Smooth muscle cell (in vitro differentiated cells): ENCODE results near the gene CHST1. TPM values are rescaled to one million over a fixed set of nuclear protein-coding genes. Genes with fewer than 3 reads are reported as not detected.

Experiments used
- DNase-seq: peaks from one replicate; lab custom pipeline; 2025; ENCODE audit not compliant: unreplicated experiment; lab: John Stamatoyannopoulos, UW
- H2AFZ ChIP-seq: fragments of 200-600 bp; sonication (generic); 2 replicates; pipeline ENCODE4 v1.6.0; 2016; ENCODE audit warnings: antibody characterized with exemption, low read depth, mild to moderate bottlenecking
- H3F3A ChIP-seq: fragments of 200-600 bp; sonication (generic); 2 replicates; pipeline ENCODE4 v1.6.0; 2017; ENCODE audit warnings: antibody characterized with exemption, low read depth
- H3K27ac ChIP-seq: fragments of 200-600 bp; sonication (generic); 2 replicates; pipeline ENCODE4 v1.5.1; 2016; ENCODE audit warnings: low read depth, mild to moderate bottlenecking
- H3K27me3 ChIP-seq: fragments of 200-600 bp; sonication (generic); 2 replicates; pipeline ENCODE4 v1.6.1; 2016; ENCODE audit warnings: low read depth, mild to moderate bottlenecking
- H3K36me3 ChIP-seq: fragments of 200-600 bp; sonication (generic); 2 replicates; pipeline ENCODE4 v1.5.1; 2016; ENCODE audit warnings: low read depth
- H3K4me1 ChIP-seq: fragments of 200-600 bp; sonication (generic); 2 replicates; pipeline ENCODE4 v1.5.1; 2016; ENCODE audit warnings: low read depth
- H3K4me2 ChIP-seq: fragments of 200-600 bp; sonication (generic); 2 replicates; pipeline ENCODE4 v1.6.0; 2016; ENCODE audit warnings: mild to moderate bottlenecking
- H3K4me3 ChIP-seq: fragments of 200-600 bp; sonication (generic); 2 replicates; pipeline ENCODE4 v1.5.1; 2016; ENCODE audit warnings: mild to moderate bottlenecking
- H3K79me2 ChIP-seq: fragments of 200-600 bp; sonication (generic); 2 replicates; pipeline ENCODE4 v1.6.0; 2016; ENCODE audit warnings: low read depth, mild to moderate bottlenecking
- H3K9ac ChIP-seq: fragments of 200-600 bp; sonication (generic); 2 replicates; pipeline ENCODE4 v1.6.0; 2016; ENCODE audit warnings: low read depth
- H3K9me3 ChIP-seq: fragments of 200-600 bp; sonication (generic); replicated peaks from 2 replicates; pipeline ENCODE4 v1.5.1; 2016; ENCODE audit warnings: low read depth
- H4K20me1 ChIP-seq: fragments of 200-600 bp; sonication (generic); 2 replicates; pipeline ENCODE4 v1.6.0; 2016; ENCODE audit warnings: low read depth
- whole genome bisulfite sequencing: methylation state at CpG from one replicate; pipeline ENCODE4 v1.1.7; 2016; ENCODE audit warnings: low lambda C conversion rate; 5-methylcytosine and 5-hydroxymethylcytosine counted together
- polyA plus RNA-seq: library from polyadenylated mRNA; unstranded; fragments of >200 nt; fragmentation: Nextera tagmentation; extraction: Ambion mirVana; gene quantifications from 2 replicates; pipeline ENCODE4 v1.2.1, GENCODE V29; 2016
- total RNA-seq: library from RNA; depleted of rRNA; stranded (reverse); fragments of >200 nt; gene quantifications from 2 replicates; pipeline ENCODE4 v1.2.3, GENCODE V29; 2014
- TF ChIP-seq, protein P1 (sequence below): fragments of 200-600 bp; sonication (generic); IDR thresholded peaks from 2 replicates; pipeline ENCODE4 v1.5.1; 2017; ENCODE audit warnings: borderline replicate concordance, mild to moderate bottlenecking, antibody characterized with exemption; ENCODE audit not compliant: insufficient read depth, poor library complexity, severe bottlenecking

CHST1 gene
- total and polyA plus RNA-seq, 2 experiments from 2014 or later: 3.8 to 15.9 TPM

DNA sequence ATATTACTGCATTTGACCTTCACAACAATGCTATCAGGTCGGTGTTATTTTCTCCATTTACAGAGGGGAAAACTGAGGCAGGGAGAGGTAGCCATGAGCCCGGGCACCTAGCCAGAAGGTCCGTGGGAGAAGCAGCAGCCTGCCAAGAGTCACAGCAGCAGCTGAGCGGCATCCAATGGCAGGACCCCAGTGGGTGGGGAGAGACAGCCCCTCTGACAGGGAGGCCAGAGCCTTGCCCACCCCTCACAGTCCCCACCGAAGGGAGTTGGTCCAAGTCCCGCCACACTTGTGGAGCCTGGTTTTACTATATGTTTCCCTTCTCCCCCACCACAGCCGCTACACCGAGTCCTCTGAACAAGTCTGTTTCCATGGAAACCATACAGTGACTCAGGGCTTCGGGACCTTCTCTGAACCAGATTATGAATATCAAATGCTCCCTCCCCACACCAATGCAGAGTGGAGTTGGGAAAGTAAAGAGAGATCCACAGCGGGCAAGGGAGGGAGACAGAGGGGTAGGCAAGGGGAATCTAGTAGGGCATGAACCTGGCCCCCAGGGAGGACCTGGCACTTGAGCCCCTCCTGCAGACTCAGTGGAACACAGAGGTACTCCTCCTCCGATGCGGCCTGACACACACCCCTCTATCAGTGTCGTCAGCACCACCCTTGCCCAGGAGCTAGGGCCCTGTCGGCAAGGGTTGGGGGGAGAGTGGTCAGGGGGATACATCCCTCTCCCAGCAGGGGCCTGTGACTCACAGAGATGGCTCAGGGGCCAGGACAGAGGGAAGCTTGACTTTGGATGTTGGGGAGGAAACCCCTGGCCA, 2.5 kb downstream of the CHST1 start:
- Histone ChIP-seq H3K27ac (peak overlapping the region; percentile 86), H3K4me2 (peak overlapping the region; percentile 100), H3K36me3 (no peaks in the 10 kb centered on the region), H3K27me3 (peaks cover 4% of the 10 kb centered on the region), H4K20me1 (no peaks in the 10 kb centered on the region), H3F3A (peaks cover 2% of the 10 kb centered on the region), H3K4me3 (no peak overlapping the region), H3K79me2 (no peaks in the 10 kb centered on the region), H3K4me1 (peaks cover 47% of the 10 kb centered on the region), H3K9me3 (no peaks in the 10 kb centered on the region), H3K9ac (peak overlapping the region; percentile 78), H2AFZ (no peak overlapping the region)
- WGBS: 29% methylated on average over 14 of the region's 14 CpGs
- TF ChIP-seq, protein P1, sequence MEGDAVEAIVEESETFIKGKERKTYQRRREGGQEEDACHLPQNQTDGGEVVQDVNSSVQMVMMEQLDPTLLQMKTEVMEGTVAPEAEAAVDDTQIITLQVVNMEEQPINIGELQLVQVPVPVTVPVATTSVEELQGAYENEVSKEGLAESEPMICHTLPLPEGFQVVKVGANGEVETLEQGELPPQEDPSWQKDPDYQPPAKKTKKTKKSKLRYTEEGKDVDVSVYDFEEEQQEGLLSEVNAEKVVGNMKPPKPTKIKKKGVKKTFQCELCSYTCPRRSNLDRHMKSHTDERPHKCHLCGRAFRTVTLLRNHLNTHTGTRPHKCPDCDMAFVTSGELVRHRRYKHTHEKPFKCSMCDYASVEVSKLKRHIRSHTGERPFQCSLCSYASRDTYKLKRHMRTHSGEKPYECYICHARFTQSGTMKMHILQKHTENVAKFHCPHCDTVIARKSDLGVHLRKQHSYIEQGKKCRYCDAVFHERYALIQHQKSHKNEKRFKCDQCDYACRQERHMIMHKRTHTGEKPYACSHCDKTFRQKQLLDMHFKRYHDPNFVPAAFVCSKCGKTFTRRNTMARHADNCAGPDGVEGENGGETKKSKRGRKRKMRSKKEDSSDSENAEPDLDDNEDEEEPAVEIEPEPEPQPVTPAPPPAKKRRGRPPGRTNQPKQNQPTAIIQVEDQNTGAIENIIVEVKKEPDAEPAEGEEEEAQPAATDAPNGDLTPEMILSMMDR: no peak
- peak; percentile 30 for DNase-seq

- DNase-seq: no peak
- Histone ChIP-seq H3K4me3 (no peak overlapping the region), H2AFZ (no peak overlapping the region), H3K27ac (peak overlapping the region; percentile 86), H3K4me2 (peak overlapping the region; percentile 100), H3K36me3 (no peaks in the 10 kb centered on the region), H3K4me1 (peaks cover 47% of the 10 kb centered on the region), H4K20me1 (no peaks in the 10 kb centered on the region), H3K9me3 (no peaks in the 10 kb centered on the region), H3K27me3 (peaks cover 4% of the 10 kb centered on the region), H3K79me2 (no peaks in the 10 kb centered on the region), H3K9ac (peak overlapping the region; percentile 78), H3F3A (peaks cover 2% of the 10 kb centered on the region)
- 76% methylated on average over 5 of the region's 5 CpGs for WGBS
- TF ChIP-seq, protein P1: no peak
Observed at GRCh38 chr11:45662096-45662664, 3.2 kb downstream of the CHST1 start.

DNA sequence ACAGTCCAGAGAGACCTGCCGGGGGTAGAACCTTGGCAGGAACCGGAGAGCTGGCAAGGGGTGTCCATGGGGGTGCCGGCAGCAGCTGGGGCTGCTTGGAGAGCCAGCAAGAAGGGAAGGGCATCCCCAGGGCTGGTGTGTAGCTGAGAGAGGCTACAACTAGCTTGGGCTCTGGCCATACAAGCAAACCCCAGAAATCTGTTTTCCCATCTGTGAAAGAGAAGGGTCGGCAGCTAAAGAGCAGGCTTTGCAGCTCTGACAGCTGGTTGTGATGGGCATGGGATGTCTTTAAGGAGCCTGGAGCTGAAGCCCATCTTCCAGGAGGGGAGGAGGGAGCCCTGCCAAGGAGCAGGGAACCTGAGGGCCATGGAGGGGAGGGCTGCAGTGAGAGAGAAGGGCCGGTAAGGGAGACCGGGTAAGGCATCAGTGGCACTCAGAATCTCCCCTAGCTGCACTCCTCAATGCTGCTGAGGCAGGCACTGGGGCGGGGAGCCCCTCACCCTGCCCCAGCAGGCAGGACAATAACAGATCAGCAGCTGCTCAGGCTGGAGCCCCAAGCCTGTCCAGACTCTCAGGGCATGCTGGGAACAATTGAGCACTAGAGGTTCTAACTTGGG, 3.9 kb downstream of the CHST1 start:
- 76% methylated on average over 7 of the region's 7 CpGs for WGBS
- Histone ChIP-seq H4K20me1 (no peaks in the 10 kb centered on the region), H3K79me2 (no peaks in the 10 kb centered on the region), H3K27me3 (peaks cover 4% of the 10 kb centered on the region), H3K4me3 (no peak overlapping the region), H3K36me3 (no peaks in the 10 kb centered on the region), H3K9ac (no peak overlapping the region), H3K4me2 (no peak overlapping the region), H2AFZ (no peak overlapping the region), H3F3A (peaks cover 2% of the 10 kb centered on the region), H3K27ac (peak overlapping the region; percentile 86), H3K9me3 (no peaks in the 10 kb centered on the region), H3K4me1 (peaks cover 47% of the 10 kb centered on the region)
- TF ChIP-seq, protein P1: no peak
- no peak for DNase-seq
